ENCODE data around the gene MYO1B. TPM values are rescaled to one million over a fixed set of nuclear protein-coding genes. Genes with fewer than 3 reads are reported as not detected.

Gene MYO1B
- total and polyA plus RNA-seq, 2 experiments from 2014 or later = 26.4 to 70.6 TPM

GRCh38 chr2:191329841-191330240, 84.6 kb downstream of the MYO1B start:
- H3K9me2 ChIP-seq (ENCODE audit: insufficient read depth) = peaks cover 5% of the 10 kb centered on the region; the same call in 1 of the 2 replicates
- TF ChIP-seq CTCF (conservative IDR thresholded peaks at IDR 0.05; ENCODE audit: low read depth in 2 of 2) (no peak), STAT1 (IDR thresholded peaks at IDR 0.05; ENCODE audit: unreplicated experiment) (no peak), ZNF462 (CRISPR knock-in tag; IDR thresholded peaks at IDR 0.05) (no peak), JUNB (IDR thresholded peaks at IDR 0.05; ENCODE audit: unreplicated experiment) (no peak), EZH2phosphoT487 (IDR thresholded peaks at IDR 0.05; ENCODE audit: unreplicated experiment) (no peak), NANOG (IDR thresholded peaks at IDR 0.05; ENCODE audit: borderline replicate concordance) (no peak), EZH2 (IDR thresholded peaks at IDR 0.05; ENCODE audit: low read depth, unreplicated experiment) (no peak), ZNF331 (CRISPR knock-in tag; IDR thresholded peaks at IDR 0.05; ENCODE audit: low read depth) (no peak), ETS1 (IDR thresholded peaks at IDR 0.05) (no peak), ZNF114 (CRISPR knock-in tag; IDR thresholded peaks at IDR 0.05) (no peak), REST (IDR thresholded peaks at IDR 0.05; ENCODE audit: unreplicated experiment) (no peak), POLR2AphosphoS5 (IDR thresholded peaks at IDR 0.05; ENCODE audit: low read depth) (no peak), CREB1 (CRISPR knock-in tag; IDR thresholded peaks at IDR 0.05; ENCODE audit: low read depth) (no peak)
- peaks cover 37% of the 10 kb centered on the region for H3K79me2 ChIP-seq (replicated peaks; ENCODE audit: insufficient read depth)
- Mint-ChIP-seq H3K36me3 (ENCODE audit: low read depth) (peaks cover 28% of the 10 kb centered on the region), H3K4me3 (no peak overlapping the region), H3K9me3 (no peaks in the 10 kb centered on the region), H3K27me3 (ENCODE audit: insufficient read depth, low read depth, poor library complexity) (no peaks in the 10 kb centered on the region), H3K4me1 (peaks cover 20% of the 10 kb centered on the region), H3K27ac (no peak overlapping the region)
- no peak overlapping the region for H3K4me3 ChIP-seq
- H2AFZ ChIP-seq = no peak overlapping the region
- DNase-seq (ENCODE audit: low spot score) (no peak), ATAC-seq (no peak)
- no peaks in the 10 kb centered on the region for H4K20me1 ChIP-seq (replicated peaks; ENCODE audit: insufficient read depth)
- H3K36me3 ChIP-seq (ENCODE audit: insufficient read depth) = peaks cover 7% of the 10 kb centered on the region; the same call in 1 of the 2 replicates
- no peak overlapping the region for H3K27ac ChIP-seq (ENCODE audit: low read depth)
- no peaks in the 10 kb centered on the region for H3K27me3 ChIP-seq (ENCODE audit: insufficient read depth)
- no peak overlapping the region for H3K4me2 ChIP-seq
- H3F3A ChIP-seq (replicated peaks; ENCODE audit: low read depth) = no peaks in the 10 kb centered on the region
- H3K4me1 ChIP-seq (ENCODE audit: insufficient read depth) = no peaks in the 10 kb centered on the region
